Measurements from ENCODE around the gene RALY.

RALY gene

DNA sequence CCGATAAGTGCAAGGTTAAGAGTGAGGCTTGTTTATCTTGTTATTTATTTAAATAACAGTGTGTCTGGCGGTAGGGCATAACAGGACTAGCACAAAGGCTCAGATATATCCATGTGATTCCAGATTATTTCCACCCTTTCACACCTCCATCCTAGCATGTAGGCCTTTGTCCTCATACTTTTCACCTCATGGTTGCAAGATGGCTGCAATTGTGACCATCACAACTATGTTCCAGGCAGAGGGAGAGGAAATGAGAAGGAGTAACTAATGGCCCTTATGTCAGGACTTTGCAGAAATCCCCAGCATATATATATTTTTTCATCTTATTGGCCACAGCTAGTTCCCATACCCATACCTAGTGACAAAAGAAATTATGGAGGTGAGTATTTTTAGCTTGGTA is 23.5 kb upstream of the RALY start:
- no peak overlapping the region for H3K9ac ChIP-seq (ENCODE audit: low read length)
- no peaks in the 10 kb centered on the region for H3K27me3 ChIP-seq (ENCODE audit: control insufficient read depth, insufficient read depth, low read length)
- H3K9me3 ChIP-seq (ENCODE audit: control insufficient read depth, insufficient read depth, low read depth, low read length) = peaks cover 2% of the 10 kb centered on the region; the same call in 1 of the 2 replicates
- no peaks in the 10 kb centered on the region for H3K4me1 ChIP-seq (ENCODE audit: control insufficient read depth, insufficient read depth, low read length)
- no peak overlapping the region for H3K27ac ChIP-seq (ENCODE audit: low read depth, low read length)
- no peak overlapping the region for H3K4me3 ChIP-seq (ENCODE audit: low read depth, low read length)
- no peaks in the 10 kb centered on the region for H3K36me3 ChIP-seq (ENCODE audit: control insufficient read depth, insufficient read depth, low read length)

DNA sequence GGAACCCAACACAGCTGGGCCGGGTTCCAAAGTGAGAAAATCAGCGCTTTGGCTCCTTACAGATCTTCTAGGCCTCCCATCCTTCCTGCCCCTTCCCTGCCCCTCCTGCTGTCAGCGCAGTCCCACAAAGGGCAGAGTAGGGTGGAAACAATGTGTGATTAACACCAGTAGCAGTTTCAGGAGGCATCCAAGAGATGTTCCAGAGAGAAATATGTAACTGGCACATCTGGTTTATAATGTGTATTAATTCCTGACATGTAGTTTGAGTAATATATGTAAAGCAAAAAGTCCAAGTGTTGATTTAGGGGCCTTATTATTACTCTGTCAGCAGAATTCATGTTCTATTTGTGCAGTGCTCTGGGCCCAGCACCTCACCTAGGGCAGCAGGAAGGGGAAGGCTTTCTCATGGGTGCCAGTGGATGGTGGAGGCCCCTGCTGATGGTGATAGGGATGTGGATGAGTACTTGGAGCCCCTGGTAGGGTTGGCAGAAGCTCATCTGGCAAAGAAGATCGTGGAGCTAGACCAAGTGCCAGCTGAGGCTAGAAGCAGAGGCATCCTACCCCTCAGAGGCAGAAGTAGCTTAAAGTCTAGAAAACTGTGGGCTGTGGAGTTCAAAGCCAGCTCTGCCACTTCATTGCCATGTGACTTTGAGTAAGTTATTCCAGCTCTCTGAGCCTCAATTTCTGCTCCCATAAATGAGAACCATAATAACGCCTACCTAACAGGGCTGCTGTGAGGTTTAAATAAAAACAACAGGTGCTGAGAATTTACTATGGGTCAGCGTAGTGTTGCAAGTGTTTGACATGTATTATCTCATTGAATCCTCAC is 22.4 kb upstream of the RALY start:
- Histone ChIP-seq H3K9me3 (ENCODE audit: control insufficient read depth, insufficient read depth, low read depth, low read length) (peaks cover 2% of the 10 kb centered on the region; the same call in 1 of the 2 replicates), H3K27ac (ENCODE audit: low read depth, low read length) (no peak overlapping the region), H3K4me1 (ENCODE audit: control insufficient read depth, insufficient read depth, low read length) (no peaks in the 10 kb centered on the region), H3K27me3 (ENCODE audit: control insufficient read depth, insufficient read depth, low read length) (no peaks in the 10 kb centered on the region), H3K4me3 (ENCODE audit: low read depth, low read length) (no peak overlapping the region), H3K9ac (ENCODE audit: low read length) (no peak overlapping the region), H3K36me3 (ENCODE audit: control insufficient read depth, insufficient read depth, low read length) (no peaks in the 10 kb centered on the region)

DNA sequence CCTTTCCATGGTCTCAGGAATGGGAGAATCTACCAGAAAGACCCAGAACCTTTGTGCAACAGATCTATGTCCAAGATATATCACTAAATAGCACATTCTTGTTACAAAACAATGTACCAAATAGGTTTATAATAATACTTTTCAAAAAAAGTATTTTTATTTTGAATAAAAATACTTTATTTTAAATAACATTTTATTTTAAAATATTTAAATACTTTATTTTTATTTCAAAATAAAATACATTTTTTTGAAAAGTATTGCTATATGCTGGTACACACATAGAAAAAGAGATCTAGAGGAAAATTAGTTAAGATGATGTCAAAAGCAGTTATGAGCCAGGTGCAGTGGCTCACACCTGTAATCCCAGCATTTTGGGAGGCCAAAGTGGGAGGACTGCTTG is 16.8 kb upstream of the RALY start:
- no peaks in the 10 kb centered on the region for H3K36me3 ChIP-seq (ENCODE audit: control insufficient read depth, insufficient read depth, low read length)
- H3K4me3 ChIP-seq (ENCODE audit: low read depth, low read length) = no peak overlapping the region
- no peak overlapping the region for H3K27ac ChIP-seq (ENCODE audit: low read depth, low read length)
- peaks cover 6% of the 10 kb centered on the region; the same call in 1 of the 2 replicates for H3K9me3 ChIP-seq (ENCODE audit: control insufficient read depth, insufficient read depth, low read depth, low read length)
- H3K9ac ChIP-seq (ENCODE audit: low read length) = no peak overlapping the region
- H3K27me3 ChIP-seq (ENCODE audit: control insufficient read depth, insufficient read depth, low read length) = no peaks in the 10 kb centered on the region
- no peaks in the 10 kb centered on the region for H3K4me1 ChIP-seq (ENCODE audit: control insufficient read depth, insufficient read depth, low read length)

DNA sequence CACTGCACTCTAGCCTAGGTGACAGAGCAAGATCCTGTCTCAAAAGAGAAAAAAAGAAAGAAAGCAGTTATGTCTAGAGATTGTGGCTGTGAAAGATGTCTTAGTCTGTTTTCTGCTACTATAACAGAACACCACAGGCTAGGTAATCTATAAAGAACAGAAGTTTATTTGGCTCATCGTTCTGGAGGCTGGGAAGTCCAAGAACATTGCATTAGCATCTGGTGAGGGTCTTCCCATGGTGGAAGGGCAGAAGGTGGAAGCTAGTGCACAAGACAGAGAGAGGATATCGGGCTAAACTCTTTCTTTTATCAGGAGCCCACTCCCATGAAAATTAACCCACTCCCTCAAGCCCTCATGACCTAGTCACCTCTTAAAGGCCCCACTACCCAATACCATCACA is 16.2 kb upstream of the RALY start:
- H3K9ac ChIP-seq (ENCODE audit: low read length) = no peak overlapping the region
- peaks cover 6% of the 10 kb centered on the region; the same call in 1 of the 2 replicates for H3K9me3 ChIP-seq (ENCODE audit: control insufficient read depth, insufficient read depth, low read depth, low read length)
- H3K4me1 ChIP-seq (ENCODE audit: control insufficient read depth, insufficient read depth, low read length) = no peaks in the 10 kb centered on the region
- no peaks in the 10 kb centered on the region for H3K36me3 ChIP-seq (ENCODE audit: control insufficient read depth, insufficient read depth, low read length)
- H3K27ac ChIP-seq (ENCODE audit: low read depth, low read length) = no peak overlapping the region
- H3K4me3 ChIP-seq (ENCODE audit: low read depth, low read length) = no peak overlapping the region
- H3K27me3 ChIP-seq (ENCODE audit: control insufficient read depth, insufficient read depth, low read length) = no peaks in the 10 kb centered on the region

DNA sequence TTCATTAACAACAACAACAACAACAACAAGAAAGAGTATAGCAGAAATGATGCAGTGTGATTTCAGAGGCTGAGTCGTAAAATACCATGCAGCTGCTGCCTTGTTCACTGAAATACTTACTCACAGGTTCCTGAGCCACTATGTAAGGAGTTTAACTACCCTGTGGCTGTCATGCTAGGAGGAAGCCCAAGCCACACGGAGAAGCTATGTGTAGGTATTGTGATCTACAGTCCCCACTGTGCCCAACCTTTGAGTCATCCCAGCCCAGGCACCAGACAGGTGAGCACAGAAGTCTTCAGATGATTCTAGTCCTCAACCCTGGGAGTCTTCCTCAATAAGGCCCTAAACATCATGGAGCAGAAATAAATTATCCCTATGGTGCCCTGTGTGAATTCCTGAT is 14.6 kb upstream of the RALY start:
- H3K9me3 ChIP-seq (ENCODE audit: control insufficient read depth, insufficient read depth, low read depth, low read length) = peaks cover 6% of the 10 kb centered on the region; the same call in 1 of the 2 replicates
- H3K27ac ChIP-seq (ENCODE audit: low read depth, low read length) = no peak overlapping the region
- H3K27me3 ChIP-seq (ENCODE audit: control insufficient read depth, insufficient read depth, low read length) = no peaks in the 10 kb centered on the region
- no peaks in the 10 kb centered on the region for H3K4me1 ChIP-seq (ENCODE audit: control insufficient read depth, insufficient read depth, low read length)
- H3K4me3 ChIP-seq (ENCODE audit: low read depth, low read length) = no peak overlapping the region
- no peaks in the 10 kb centered on the region for H3K36me3 ChIP-seq (ENCODE audit: control insufficient read depth, insufficient read depth, low read length)
- no peak overlapping the region for H3K9ac ChIP-seq (ENCODE audit: low read length)

DNA sequence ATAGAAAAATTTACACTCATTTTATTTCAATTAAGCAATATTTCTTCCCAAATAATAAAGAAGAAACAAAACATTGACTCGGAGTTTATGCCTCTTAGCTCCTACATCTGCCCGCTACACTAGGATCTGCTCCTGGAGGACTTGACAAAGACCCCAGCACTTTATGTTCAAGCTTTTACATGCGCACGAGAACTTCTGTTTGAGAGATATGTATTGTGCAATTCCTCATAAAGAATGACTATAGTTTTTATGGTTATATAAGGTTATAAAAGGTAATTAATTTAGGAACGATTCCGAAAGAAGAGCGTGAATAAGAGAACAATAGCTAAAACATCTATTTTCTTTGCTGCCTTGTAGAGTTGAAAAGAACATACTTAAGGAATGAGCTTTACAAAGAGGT is 12.4 kb upstream of the RALY start:
- H3K4me1 ChIP-seq (ENCODE audit: control insufficient read depth, insufficient read depth, low read length) = no peaks in the 10 kb centered on the region
- no peaks in the 10 kb centered on the region for H3K27me3 ChIP-seq (ENCODE audit: control insufficient read depth, insufficient read depth, low read length)
- peaks cover 6% of the 10 kb centered on the region; the same call in 1 of the 2 replicates for H3K9me3 ChIP-seq (ENCODE audit: control insufficient read depth, insufficient read depth, low read depth, low read length)
- H3K4me3 ChIP-seq (ENCODE audit: low read depth, low read length) = no peak overlapping the region
- no peak overlapping the region for H3K9ac ChIP-seq (ENCODE audit: low read length)
- H3K36me3 ChIP-seq (ENCODE audit: control insufficient read depth, insufficient read depth, low read length) = no peaks in the 10 kb centered on the region
- H3K27ac ChIP-seq (ENCODE audit: low read depth, low read length) = no peak overlapping the region

DNA sequence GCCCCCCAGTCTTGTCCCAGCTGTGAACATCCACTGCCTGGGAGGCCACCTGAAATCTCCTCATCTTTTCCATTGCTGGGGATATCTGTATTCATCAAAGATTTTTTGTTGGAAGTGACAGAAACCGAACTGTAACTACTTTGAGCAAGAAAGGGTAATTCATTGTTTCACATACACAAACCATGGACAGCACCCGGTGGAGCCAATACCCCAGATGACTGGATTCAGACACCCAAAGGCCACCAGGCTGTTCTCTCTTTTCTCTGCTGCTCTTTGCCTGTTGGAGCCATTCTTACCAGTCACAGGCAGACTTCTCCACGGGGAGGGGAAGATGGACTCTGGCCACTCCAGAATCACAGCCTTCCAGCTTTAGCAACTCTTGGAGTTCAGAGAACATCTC is 11.7 kb upstream of the RALY start:
- no peaks in the 10 kb centered on the region for H3K4me1 ChIP-seq (ENCODE audit: control insufficient read depth, insufficient read depth, low read length)
- no peak overlapping the region for H3K27ac ChIP-seq (ENCODE audit: low read depth, low read length)
- H3K4me3 ChIP-seq (ENCODE audit: low read depth, low read length) = no peak overlapping the region
- H3K9me3 ChIP-seq (ENCODE audit: control insufficient read depth, insufficient read depth, low read depth, low read length) = peaks cover 6% of the 10 kb centered on the region; the same call in 1 of the 2 replicates
- no peaks in the 10 kb centered on the region for H3K36me3 ChIP-seq (ENCODE audit: control insufficient read depth, insufficient read depth, low read length)
- no peak overlapping the region for H3K9ac ChIP-seq (ENCODE audit: low read length)
- no peaks in the 10 kb centered on the region for H3K27me3 ChIP-seq (ENCODE audit: control insufficient read depth, insufficient read depth, low read length)

DNA sequence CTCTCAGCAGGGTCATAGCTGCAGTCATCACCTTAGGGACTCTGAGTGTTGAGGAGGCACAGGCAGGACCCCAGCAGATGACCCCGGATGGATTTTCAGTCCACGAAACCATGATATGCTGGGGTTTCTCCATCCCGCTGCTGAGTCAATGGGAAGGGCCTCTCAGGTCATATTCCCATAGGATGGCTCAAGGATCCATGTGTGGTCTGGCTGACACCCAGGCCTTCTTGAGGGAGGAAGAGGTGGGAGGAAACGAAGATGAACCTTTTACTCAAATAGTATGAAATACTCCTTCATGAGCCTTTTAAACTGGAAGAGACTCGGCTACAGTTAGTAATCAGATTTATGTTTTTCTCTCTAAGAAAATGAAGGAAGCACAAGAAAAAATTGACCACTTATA is 10.3 kb upstream of the RALY start:
- no peak overlapping the region for H3K27ac ChIP-seq (ENCODE audit: low read depth, low read length)
- no peaks in the 10 kb centered on the region for H3K27me3 ChIP-seq (ENCODE audit: control insufficient read depth, insufficient read depth, low read length)
- no peaks in the 10 kb centered on the region for H3K9me3 ChIP-seq (ENCODE audit: control insufficient read depth, insufficient read depth, low read depth, low read length)
- H3K36me3 ChIP-seq (ENCODE audit: control insufficient read depth, insufficient read depth, low read length) = no peaks in the 10 kb centered on the region
- no peaks in the 10 kb centered on the region for H3K4me1 ChIP-seq (ENCODE audit: control insufficient read depth, insufficient read depth, low read length)
- no peak overlapping the region for H3K4me3 ChIP-seq (ENCODE audit: low read depth, low read length)
- H3K9ac ChIP-seq (ENCODE audit: low read length) = no peak overlapping the region

DNA sequence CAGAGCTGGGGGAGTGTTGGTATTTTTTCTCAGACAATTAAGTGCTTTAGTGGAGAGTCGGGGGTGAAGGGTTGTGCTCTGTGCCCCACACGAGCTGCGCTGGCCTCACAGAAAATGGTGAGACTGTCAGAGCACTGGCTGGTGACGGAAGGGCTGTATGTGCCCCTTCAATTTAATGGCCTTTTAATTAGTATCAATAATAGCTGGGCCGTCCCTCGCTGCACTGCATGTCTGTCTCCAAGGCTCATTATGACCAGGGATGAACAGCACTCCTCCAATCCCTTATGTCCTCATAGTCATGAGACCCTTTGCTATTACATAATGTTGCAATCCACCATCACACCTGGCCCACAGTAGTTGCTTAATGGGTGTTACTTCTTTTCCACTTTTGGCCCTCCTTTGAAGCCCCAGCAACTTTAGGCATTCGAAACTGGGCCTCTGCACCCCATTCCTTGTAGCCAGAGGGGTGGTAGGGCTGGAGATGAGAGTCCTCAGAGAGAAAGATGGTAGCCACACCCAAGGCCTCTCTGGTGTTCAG is 9.5 kb upstream of the RALY start:
- Histone ChIP-seq H3K9me3 (ENCODE audit: control insufficient read depth, insufficient read depth, low read depth, low read length) (no peaks in the 10 kb centered on the region), H3K4me3 (ENCODE audit: low read depth, low read length) (no peak overlapping the region), H3K9ac (ENCODE audit: low read length) (no peak overlapping the region), H3K27me3 (ENCODE audit: control insufficient read depth, insufficient read depth, low read length) (no peaks in the 10 kb centered on the region), H3K4me1 (ENCODE audit: control insufficient read depth, insufficient read depth, low read length) (no peaks in the 10 kb centered on the region), H3K27ac (ENCODE audit: low read depth, low read length) (no peak overlapping the region), H3K36me3 (ENCODE audit: control insufficient read depth, insufficient read depth, low read length) (no peaks in the 10 kb centered on the region)

DNA sequence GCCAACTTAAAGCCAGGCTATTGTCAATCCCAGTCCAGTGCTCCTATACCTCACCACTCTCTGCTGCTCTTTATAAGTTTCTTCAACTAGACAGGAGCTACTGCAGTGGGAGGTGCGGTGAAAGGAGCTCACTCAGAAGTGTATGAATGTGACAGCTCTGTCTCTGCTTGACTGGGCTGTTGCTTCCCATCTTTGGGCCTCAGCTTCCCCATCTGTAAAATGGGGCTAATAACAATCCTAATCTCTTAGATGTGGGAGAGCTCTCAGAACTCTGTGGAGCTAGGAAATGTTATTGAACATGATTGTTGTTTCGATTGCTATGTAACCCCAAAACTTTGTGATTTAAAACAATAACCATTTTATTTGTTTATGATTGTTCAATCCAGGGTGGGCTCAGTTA is 8.4 kb upstream of the RALY start:
- no peaks in the 10 kb centered on the region for H3K27me3 ChIP-seq (ENCODE audit: control insufficient read depth, insufficient read depth, low read length)
- H3K9me3 ChIP-seq (ENCODE audit: control insufficient read depth, insufficient read depth, low read depth, low read length) = no peaks in the 10 kb centered on the region
- H3K36me3 ChIP-seq (ENCODE audit: control insufficient read depth, insufficient read depth, low read length) = no peaks in the 10 kb centered on the region
- no peak overlapping the region for H3K9ac ChIP-seq (ENCODE audit: low read length)
- H3K4me3 ChIP-seq (ENCODE audit: low read depth, low read length) = no peak overlapping the region
- H3K4me1 ChIP-seq (ENCODE audit: control insufficient read depth, insufficient read depth, low read length) = no peaks in the 10 kb centered on the region
- no peak overlapping the region for H3K27ac ChIP-seq (ENCODE audit: low read depth, low read length)

DNA sequence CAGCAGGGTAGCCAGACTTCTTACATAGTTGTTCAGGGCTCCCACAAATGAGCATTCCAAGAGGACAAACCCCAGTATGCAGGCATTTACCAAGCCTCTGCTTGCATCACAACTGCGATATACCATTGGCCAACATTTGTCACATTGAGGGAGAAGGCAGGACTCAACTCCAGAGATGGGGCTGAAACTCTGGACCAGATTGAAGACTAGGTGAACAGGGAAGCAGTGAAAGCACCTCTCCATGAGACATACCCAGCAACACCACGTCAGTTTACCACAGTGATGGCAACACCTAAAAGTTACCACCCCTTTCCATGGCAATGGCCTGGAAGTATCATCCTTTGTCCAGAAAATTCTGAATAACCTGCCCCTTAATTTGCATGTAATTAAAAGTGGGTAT is 7.9 kb upstream of the RALY start:
- Histone ChIP-seq H3K27ac (ENCODE audit: low read depth, low read length) (no peak overlapping the region), H3K9me3 (ENCODE audit: control insufficient read depth, insufficient read depth, low read depth, low read length) (no peaks in the 10 kb centered on the region), H3K9ac (ENCODE audit: low read length) (no peak overlapping the region), H3K4me1 (ENCODE audit: control insufficient read depth, insufficient read depth, low read length) (no peaks in the 10 kb centered on the region), H3K27me3 (ENCODE audit: control insufficient read depth, insufficient read depth, low read length) (no peaks in the 10 kb centered on the region), H3K36me3 (ENCODE audit: control insufficient read depth, insufficient read depth, low read length) (no peaks in the 10 kb centered on the region), H3K4me3 (ENCODE audit: low read depth, low read length) (no peak overlapping the region)

Measured in HUES6 (cell line).